Stomach smooth muscle (tissue), 2 donors: ENCODE results near the gene HPS5.

Experiments
- H3K27ac ChIP-seq: one replicate; pipeline ENCODE4 v1.7.0; 2013; ENCODE audit warnings: mild to moderate bottlenecking, low read length, inconsistent platforms
- H3K27me3 ChIP-seq, 2 donors: one replicate each; pipeline ENCODE4 v1.7.0; 2013; ENCODE audit warnings: low read length in 2 of 2; ENCODE audit not compliant: insufficient read depth in 2 of 2, control insufficient read depth in 1 of 2
- H3K36me3 ChIP-seq, 2 donors: one replicate each; pipeline ENCODE4 v1.7.0; 2013; ENCODE audit warnings: low read length in 2 of 2; ENCODE audit not compliant: control insufficient read depth in 2 of 2, insufficient read depth in 2 of 2
- H3K4me1 ChIP-seq: one replicate; pipeline ENCODE4 v1.7.0; 2013; ENCODE audit warnings: low read length; ENCODE audit not compliant: control insufficient read depth, insufficient read depth
- H3K4me3 ChIP-seq, 2 donors: one replicate each; pipeline ENCODE4 v1.7.0; 2013; ENCODE audit warnings: low read length in 2 of 2
- H3K9ac ChIP-seq, 2 donors: one replicate each; pipeline ENCODE4 v1.7.0; 2013; ENCODE audit warnings: low read length in 2 of 2, mild to moderate bottlenecking in 1 of 2
- H3K9me3 ChIP-seq, 2 donors: one replicate each; pipeline ENCODE4 v1.7.0; 2013; ENCODE audit warnings: low read length in 2 of 2; ENCODE audit not compliant: control insufficient read depth in 2 of 2
- donor health status: healthy.
- donor health status: Pancreatic carcinoma.

Gene HPS5

GRCh38 chr11:18309691-18310090, 12.2 kb downstream of the HPS5 start:
- Histone ChIP-seq H3K36me3 (peaks cover 10 to 20% of the 10 kb centered on the region in 2 donors), H3K9me3 (no peaks in the 10 kb centered on the region), H3K4me3 (no peak overlapping the region), H3K9ac (no peak overlapping the region), H3K27me3 (no peaks in the 10 kb centered on the region), H3K27ac (no peak overlapping the region), H3K4me1 (no peaks in the 10 kb centered on the region)

- H3K4me3 ChIP-seq: no peak overlapping the region
- no peaks in the 10 kb centered on the region for H3K27me3 ChIP-seq
- H3K4me1 ChIP-seq: no peaks in the 10 kb centered on the region
- no peak overlapping the region for H3K9ac ChIP-seq
- H3K36me3 ChIP-seq: peaks cover 13 to 20% of the 10 kb centered on the region in 2 donors
- no peak overlapping the region for H3K27ac ChIP-seq
- H3K9me3 ChIP-seq: no peaks in the 10 kb centered on the region
These were observed 13.7 kb downstream of the HPS5 start for GRCh38 chr11:18308242-18308641.

GRCh38 chr11:18307461-18308139, 14.3 kb downstream of the HPS5 start:
- Histone ChIP-seq H3K36me3 (peaks cover 13 to 20% of the 10 kb centered on the region in 2 donors), H3K9me3 (no peaks in the 10 kb centered on the region), H3K27me3 (no peaks in the 10 kb centered on the region), H3K4me1 (no peaks in the 10 kb centered on the region), H3K9ac (no peak overlapping the region), H3K27ac (no peak overlapping the region), H3K4me3 (no peak overlapping the region)

GRCh38 chr11:18304745-18305144, 17.2 kb downstream of the HPS5 start:
- Histone ChIP-seq H3K27ac (no peak overlapping the region), H3K9me3 (no peaks in the 10 kb centered on the region), H3K4me3 (no peak overlapping the region), H3K4me1 (no peaks in the 10 kb centered on the region), H3K36me3 (peaks cover 12 to 18% of the 10 kb centered on the region in 2 donors), H3K9ac (no peak overlapping the region), H3K27me3 (no peaks in the 10 kb centered on the region)

GRCh38 chr11:18299721-18300120, 22.2 kb downstream of the HPS5 start:
- no peaks in the 10 kb centered on the region for H3K27me3 ChIP-seq
- H3K36me3 ChIP-seq: peaks cover 19 to 33% of the 10 kb centered on the region in 2 donors
- no peak overlapping the region for H3K4me3 ChIP-seq
- H3K27ac ChIP-seq: no peak overlapping the region
- H3K4me1 ChIP-seq: no peaks in the 10 kb centered on the region
- H3K9me3 ChIP-seq: no peaks in the 10 kb centered on the region
- H3K9ac ChIP-seq: no peak overlapping the region

- H3K4me1 ChIP-seq: no peaks in the 10 kb centered on the region
- H3K36me3 ChIP-seq: peaks cover 35 to 39% of the 10 kb centered on the region in 2 donors
These were observed 26.6 kb downstream of the HPS5 start for GRCh38 chr11:18295316-18295715.

GRCh38 chr11:18294862-18295261, 27.1 kb downstream of the HPS5 start:
- no peaks in the 10 kb centered on the region for H3K9me3 ChIP-seq
- no peaks in the 10 kb centered on the region for H3K4me1 ChIP-seq
- H3K9ac ChIP-seq: no peak overlapping the region
- H3K27me3 ChIP-seq: no peaks in the 10 kb centered on the region
- H3K27ac ChIP-seq: no peak overlapping the region
- no peak overlapping the region for H3K4me3 ChIP-seq
- H3K36me3 ChIP-seq: peaks cover 39% of the 10 kb centered on the region in 2 donors

More at GRCh38 chr11:18295316-18295715, 26.6 kb downstream of the HPS5 start:
- Histone ChIP-seq H3K9me3 (no peaks in the 10 kb centered on the region), H3K27ac (no peak overlapping the region), H3K27me3 (no peaks in the 10 kb centered on the region), H3K9ac (no peak overlapping the region), H3K4me3 (no peak overlapping the region)

GRCh38 chr11:18288911-18289310, 33.0 kb downstream of the HPS5 start:
- Histone ChIP-seq H3K27ac (no peak overlapping the region), H3K36me3 (peaks cover 21 to 48% of the 10 kb centered on the region in 2 donors)

GRCh38 chr11:18285841-18286240, 36.1 kb downstream of the HPS5 start:
- Histone ChIP-seq H3K4me1 (no peaks in the 10 kb centered on the region), H3K36me3 (peaks cover 31 to 41% of the 10 kb centered on the region in 2 donors), H3K4me3 (no peak overlapping the region)

More at GRCh38 chr11:18288911-18289310, 33.0 kb downstream of the HPS5 start:
- H3K27me3 ChIP-seq: no peaks in the 10 kb centered on the region
- no peaks in the 10 kb centered on the region for H3K9me3 ChIP-seq
- no peak overlapping the region for H3K4me3 ChIP-seq
- H3K9ac ChIP-seq: no peak overlapping the region
- H3K4me1 ChIP-seq: no peaks in the 10 kb centered on the region

GRCh38 chr11:18282626-18283025, 39.3 kb downstream of the HPS5 start:
- no peaks in the 10 kb centered on the region for H3K4me1 ChIP-seq
- H3K9ac ChIP-seq: no peak overlapping the region
- no peak overlapping the region for H3K4me3 ChIP-seq
- H3K27ac ChIP-seq: no peak overlapping the region
- no peaks in the 10 kb centered on the region for H3K27me3 ChIP-seq
- H3K9me3 ChIP-seq: no peaks in the 10 kb centered on the region
- H3K36me3 ChIP-seq: peaks cover 27 to 34% of the 10 kb centered on the region in 2 donors

More at GRCh38 chr11:18285841-18286240, 36.1 kb downstream of the HPS5 start:
- Histone ChIP-seq H3K9ac (no peak overlapping the region), H3K27me3 (no peaks in the 10 kb centered on the region), H3K9me3 (no peaks in the 10 kb centered on the region), H3K27ac (no peak overlapping the region)

- Histone ChIP-seq H3K4me1 (no peaks in the 10 kb centered on the region), H3K27me3 (no peaks in the 10 kb centered on the region), H3K9me3 (no peaks in the 10 kb centered on the region), H3K36me3 (peaks cover 16 to 18% of the 10 kb centered on the region in 2 donors), H3K9ac (no peak overlapping the region), H3K27ac (no peak overlapping the region), H3K4me3 (no peak overlapping the region)
These were observed 41.4 kb downstream of the HPS5 start for GRCh38 chr11:18280438-18281045.
